Stimulated activated CD8-positive, alpha-beta memory T cell treated with anti-CD3 and anti-CD28 coated beads, Interleukin-7, amount 100 ng/mL, for 48 hours (primary cell): ENCODE results near the gene SPC25.

Experiments
- DNase-seq, 2 donors: peaks; one replicate each; pipeline ENCODE4 v3.0.0-alpha.2; 2020; ENCODE audit warnings: low read depth in 1 of 2; ENCODE audit errors: extremely low read depth in 1 of 2

SPC25 gene

DNA sequence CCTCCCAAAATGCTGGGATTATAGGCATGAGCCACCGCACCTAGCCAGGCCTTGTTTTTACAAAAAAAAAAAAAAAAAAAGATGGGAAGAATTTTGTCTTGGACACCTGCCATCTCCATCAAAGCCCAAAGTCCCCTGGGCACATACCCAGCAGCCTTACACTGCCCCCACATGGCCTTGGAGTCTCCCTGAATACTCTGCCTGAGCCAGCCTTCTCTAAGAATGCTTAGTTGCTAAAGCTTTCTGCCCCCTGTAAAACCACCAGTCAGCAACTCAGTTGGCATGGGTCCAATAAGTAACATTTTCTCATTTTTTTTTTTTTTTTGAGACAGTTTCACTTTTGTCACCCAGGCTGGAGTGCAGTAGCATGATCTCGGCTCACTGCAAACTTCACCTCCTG, 40.6 kb downstream of the SPC25 start:
- no peak for DNase-seq

DNA sequence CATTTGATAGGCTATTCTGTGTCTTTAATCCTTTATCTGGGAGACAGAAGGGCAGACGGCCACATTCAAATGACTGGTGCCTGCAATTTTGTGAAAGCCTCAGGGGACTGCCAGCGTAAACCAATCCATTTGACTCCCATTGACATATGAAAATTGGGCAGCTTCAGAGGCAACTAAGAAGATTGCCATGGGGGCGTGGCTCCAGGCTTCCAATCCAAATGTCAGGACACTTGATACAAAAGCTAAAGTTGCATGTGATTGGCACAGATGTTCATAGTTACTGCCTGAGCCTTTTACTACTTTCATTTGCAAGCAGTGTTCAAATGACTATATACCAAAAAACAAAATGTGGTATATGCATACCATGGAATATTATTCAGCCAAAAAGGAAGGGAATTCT, 42.0 kb downstream of the SPC25 start:
- DNase-seq: no peak

DNA sequence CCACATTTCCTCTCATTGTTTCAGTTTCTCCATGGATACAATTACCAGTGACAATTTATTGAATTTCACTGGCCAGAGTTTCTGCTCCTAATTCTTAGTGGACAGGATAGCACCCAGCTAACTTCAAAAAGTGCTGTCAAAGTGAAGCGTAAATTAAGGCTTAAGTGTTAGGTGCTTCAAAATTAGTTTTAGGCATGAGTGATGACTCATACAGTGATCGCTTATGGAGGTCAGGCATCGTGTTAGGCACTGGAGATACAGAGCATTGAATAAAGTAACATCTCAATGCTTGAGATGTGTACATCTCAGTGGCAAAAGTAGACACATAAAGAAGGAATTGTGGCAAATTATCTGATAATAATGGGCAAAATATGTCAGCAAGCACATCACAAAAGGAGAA, 47.0 kb downstream of the SPC25 start:
- no peak for DNase-seq

DNA sequence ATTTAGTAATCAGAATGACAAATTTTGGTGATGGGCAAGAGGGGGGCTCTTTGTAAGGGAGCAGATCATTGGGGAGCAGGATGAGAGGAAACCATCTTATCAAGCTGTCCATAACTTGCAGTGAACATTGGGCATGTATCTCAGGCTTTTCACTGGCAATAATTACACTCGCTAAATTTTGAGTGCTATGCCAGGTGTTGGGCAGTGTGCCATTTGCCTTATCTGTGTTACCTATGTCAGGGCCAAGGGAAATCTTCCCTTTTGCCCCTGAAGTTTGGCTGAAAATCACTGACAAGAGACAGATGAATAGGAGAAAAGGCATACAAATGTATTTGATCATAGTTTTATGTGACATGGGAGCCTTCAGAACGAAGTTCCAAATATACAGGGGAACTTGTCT, 48.8 kb downstream of the SPC25 start:
- DNase-seq: no peak

DNA sequence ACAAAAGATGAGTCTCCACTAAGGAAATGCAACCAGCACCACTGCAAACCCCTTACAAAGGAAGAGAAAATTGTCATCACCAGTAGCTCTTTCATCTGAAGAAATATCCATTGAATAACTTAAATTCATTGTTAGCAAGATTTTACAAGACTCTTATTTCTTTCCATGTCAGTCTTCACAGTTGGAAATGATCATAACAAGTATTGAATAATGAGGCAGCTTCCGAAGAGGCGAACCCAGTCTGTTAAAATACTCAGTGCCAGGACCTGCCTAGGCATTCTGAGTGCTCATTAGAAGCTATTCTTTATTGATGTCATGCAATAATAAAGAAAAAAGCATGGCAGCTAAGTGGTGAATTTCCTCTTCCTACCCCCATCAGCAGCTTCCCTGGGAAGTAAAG, 54.3 kb downstream of the SPC25 start:
- DNase-seq: no peak

DNA sequence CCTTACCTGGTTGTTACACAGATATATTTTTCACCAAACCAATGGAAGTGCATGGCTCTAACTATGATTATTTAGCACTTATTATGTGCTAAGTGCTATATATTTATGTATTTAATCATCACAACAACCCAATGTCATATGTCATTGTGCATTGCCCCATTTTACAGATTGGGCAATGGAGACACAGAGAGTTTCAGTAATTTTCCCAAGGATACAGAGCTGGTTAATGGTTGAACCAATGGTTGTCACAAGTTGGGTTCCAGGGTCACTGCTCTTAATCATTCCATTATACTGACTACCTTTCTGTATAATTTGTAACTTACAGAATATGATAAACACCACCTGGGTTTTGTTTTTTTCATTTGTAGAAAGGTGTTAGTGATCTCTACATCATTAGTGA, 58.6 kb downstream of the SPC25 start:
- DNase-seq: no peak

DNA sequence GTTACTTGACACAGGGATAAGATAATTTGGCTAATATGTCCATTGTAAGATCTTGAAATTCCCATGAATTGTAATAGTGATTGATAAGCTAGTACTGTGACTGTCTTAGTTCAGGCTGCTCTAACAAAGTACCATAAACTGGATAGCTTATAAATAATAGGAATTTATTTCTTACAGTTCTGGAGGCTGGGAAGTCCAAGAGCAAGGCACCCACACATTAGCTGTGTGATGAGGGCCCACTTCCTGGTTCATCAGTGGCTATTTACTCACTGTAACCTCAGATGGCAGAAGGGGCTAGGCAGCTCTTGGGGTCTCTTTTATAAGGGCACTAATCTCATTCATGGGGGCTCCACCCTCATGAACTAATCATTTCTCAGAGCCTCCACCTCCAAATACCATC, 59.3 kb downstream of the SPC25 start:
- DNase-seq: no peak

DNA sequence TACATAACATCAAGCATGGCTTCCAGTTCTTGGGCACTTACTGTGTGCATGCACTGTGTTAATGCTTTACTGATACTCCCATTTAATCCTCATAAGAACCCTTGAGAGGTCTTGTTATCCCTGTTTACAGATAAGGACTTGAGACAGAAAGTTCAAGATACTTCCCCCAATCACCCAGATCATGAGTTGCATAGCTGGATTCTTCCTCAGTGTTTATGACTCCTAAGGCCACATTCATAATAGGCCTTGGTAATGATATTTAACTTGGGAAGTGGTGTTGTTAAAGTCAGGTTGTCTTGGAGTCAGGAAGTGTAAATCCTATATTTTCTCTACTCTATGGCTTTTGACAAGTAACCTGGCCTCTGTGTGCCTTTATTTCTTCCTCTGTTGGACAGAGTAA, 65.1 kb downstream of the SPC25 start:
- DNase-seq: no peak

DNA sequence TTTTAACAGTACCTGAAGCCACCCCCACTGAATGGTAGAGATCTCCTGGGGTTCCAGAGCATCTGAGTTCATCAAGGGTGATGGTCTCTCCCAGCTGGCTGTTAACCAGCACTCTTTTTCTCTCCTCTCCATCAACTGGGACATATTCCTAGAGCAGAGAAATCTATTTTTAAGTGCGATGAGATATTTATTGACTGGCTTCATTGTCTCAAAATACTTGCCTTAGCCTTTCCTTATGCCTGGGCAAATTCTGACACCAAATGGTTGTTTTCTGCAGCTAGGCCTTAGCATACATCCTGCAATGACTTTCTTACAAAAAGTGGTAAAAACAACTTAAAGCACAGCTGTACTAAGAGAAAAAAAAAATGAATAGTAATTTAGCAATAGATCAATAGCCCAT, 68.2 kb downstream of the SPC25 start:
- no peak for DNase-seq

DNA sequence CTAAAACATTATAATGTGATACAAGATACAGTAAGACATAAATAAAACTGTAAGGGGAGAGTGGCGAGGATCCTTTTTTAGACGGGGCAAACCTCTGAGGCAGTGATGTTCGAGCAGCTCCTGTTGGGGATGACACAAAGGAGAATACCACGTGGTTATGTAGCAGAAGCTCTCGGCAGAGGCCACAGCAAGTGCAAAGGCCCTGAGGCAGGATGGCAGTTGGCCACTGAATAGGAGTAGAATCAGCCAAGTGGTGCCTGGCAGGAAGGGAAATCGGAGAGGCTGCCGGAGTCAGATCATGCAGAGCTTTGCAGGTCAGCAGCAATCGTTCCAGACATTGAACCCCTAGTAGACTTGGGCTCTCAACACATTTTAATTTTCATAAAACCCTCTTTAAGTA, 68.7 kb downstream of the SPC25 start:
- DNase-seq: no peak
